Caki2 (cell line): ENCODE results near the gene SGCB. TPM values are rescaled to one million over a fixed set of nuclear protein-coding genes. Genes with fewer than 3 reads are reported as not detected.

Source experiments
- DNase-seq: peaks from one replicate; pipeline ENCODE4 v3.0.0-alpha.2; 2015; ENCODE audit warnings: low read depth
- in situ Hi-C: cut with HindIII; loops from 2 replicates; pipeline ENCODE4 v1.10.0; 2016; ENCODE audit warnings: low sequenced_read_pairs, low pct_unique_long_range_greater_than_20kb, mixed read lengths
- total RNA-seq: library from RNA; depleted of rRNA; stranded (reverse); fragments of >200 nt; shearing (Covaris generic); gene quantifications from 2 replicates; pipeline ENCODE4 v1.2.3, GENCODE V29; 2014; ENCODE audit warnings: low replicate concordance

The SGCB gene
- total RNA-seq, 1 experiment from 2014 or later: 8.6 TPM

- in situ Hi-C loops: no loop called here
- DNase-seq: no peak
Observed at GRCh38 chr4:52035190-52035589, 2.9 kb downstream of the SGCB start.

DNA sequence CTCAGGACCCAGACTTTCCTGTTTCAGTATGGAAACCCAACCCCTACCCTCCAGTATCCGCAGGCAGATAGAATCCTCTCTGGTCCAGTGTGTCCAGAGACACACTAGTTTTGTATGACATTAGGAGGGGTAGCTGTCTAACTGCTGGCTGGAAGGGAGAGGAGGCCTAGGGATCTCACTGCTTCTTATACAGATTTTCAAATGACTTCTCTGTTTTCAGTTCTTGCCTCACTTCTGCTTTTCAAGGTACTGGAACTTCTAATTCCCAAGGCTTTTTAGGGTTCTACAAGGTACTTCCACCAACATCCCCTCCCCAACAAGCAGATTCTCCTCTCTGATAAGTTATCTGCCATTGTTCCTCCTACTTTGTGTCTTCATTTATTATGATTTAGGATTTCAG, 6.1 kb downstream of the SGCB start:
- in situ Hi-C loops: no loop called here
- DNase-seq: no peak

DNA sequence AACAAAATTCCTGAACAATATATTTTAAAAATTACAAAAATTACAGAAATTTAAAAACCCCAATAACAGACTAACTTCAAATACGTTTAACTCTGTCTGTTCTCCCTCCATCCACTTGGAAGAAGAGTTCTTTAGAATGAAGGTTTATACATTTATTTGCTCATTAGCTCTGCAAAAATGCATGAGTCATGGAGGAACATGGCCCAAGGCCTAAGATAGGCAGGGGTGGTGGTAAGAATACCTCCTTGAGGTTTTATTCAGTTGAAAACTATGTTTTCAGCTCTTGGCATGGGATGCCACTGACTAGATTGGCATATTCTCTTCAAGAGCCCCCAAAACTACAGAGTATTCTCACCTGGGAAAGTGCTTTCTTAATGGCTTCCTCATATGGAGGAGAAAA, 9.1 kb downstream of the SGCB start:
- in situ Hi-C loops: no loop called here
- DNase-seq: no peak

DNA sequence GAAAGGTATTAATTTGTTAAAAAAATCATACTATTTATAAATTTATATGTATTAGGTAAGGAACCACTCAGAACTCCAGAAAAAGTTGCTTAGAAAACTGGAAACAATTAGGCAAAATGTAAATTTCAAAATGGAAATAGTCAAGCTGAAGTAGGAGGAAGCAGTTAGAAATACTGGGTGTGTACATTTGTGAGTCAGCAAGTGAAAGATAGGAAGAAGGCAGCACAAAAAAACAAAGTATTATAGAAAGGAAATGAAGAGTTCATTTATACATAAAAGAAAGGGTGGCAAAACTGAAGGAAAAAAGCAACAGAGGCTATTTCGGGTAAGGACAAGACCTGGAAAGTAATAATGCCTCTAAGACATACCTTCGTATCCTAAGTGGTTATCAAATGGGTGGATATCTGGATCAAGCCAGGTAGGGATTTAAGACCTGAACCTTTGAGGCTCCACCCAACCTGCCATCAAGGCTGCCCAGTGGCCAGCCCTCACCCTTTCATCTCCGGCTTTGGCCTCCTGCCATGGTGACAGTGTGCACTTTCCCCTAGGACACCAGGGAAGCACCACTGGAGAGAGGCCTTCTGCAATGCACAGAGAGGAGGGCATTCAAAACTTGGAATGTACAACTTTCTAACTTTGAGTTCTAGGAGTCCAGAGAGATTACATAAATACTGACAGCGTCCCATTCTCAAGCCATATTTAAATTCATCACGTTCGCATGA, 18.0 kb downstream of the SGCB start, which contains the start of gene LRRC66:
LRRC66 (minus strand) TSS at position 428 of the 722 bp plus-strand sequence. CDS start 2,750 bp downstream, outside the sequence.
- in situ Hi-C loops: no loop called here
- DNase-seq: peak; percentile 9

DNA sequence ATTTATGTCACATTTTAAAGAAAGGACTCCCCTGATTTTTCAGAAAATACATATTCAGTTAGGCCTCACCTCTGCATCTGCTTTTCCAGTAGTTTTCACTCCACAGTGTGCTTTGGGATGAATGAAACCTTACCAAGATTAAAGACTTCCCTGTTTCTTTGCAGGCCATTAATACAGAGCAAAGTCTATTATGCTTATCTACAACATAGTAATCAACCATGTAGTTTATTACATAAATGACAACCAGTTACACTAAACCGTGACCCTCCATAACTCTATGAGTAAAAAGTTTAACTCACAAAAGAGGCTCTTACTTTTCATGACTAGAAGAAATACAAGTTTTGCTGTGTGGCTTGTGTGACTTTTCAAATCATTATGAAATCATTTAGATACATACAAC, 20.3 kb downstream of the SGCB start:
- DNase-seq: no peak
- in situ Hi-C loops: no loop called here

DNA sequence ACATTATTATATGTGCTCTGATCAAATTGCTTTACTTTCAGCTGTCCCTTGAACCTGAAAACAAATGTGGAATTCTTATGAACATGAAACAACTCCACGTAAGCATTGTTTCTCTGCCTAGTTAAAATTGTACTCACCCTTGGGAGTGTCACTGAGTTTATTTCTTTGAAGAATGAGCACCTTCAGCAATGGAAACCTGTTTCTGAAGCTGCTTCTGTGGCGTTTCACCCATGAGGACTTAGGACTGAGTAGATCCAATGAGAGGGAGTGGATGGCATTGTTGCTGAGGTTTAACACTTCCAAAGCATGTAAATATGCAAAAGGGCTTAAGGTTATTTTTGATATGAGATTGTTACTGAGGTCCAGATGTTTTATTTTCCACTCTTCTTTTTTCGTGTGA, 21.1 kb downstream of the SGCB start:
- in situ Hi-C loops: no loop called here

GRCh38 chr4:52015366-52015765, 22.7 kb downstream of the SGCB start:
- in situ Hi-C loops: no loop called here
- no peak for DNase-seq

More for the DNA sequence above, 21.1 kb downstream of the SGCB start:
- DNase-seq: no peak

DNA sequence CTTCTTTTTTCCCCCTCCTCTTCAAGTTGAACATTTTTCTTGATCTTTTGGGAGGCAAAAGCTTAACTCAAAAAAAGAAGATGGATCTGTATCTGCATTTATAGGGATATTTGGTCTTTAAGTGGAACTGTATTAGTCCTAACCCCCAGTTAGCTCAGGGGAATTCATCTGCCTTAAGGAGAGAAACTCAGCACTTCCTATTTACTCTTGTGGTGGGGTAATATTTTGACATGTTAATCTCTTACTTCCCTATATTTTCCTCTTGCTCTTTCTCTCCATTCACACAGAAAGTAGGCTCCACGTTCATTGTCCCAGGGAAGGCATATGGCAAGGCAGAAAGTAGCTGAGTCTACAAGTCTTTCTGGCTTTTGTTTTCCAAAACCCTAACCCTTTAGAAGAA, 23.2 kb downstream of the SGCB start:
- in situ Hi-C loops: no loop called here

DNA sequence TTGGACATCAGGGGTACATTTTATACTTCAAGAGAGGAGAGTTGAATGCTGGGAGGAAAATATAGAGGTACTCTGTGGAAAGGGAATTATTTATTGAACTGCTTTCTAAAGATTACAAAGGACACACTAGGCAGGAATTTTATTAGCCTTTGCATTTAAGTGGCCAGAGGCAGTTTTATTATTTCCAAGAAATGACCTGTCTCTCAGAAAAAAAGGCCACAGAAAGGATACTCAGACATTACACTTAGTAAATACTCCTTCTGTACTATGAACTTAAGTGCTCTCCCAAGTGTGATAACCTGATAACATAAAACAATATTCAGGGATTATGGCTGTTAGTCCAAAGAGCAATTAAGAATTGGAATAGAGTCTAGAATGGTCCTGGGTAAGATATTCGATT, 25.4 kb downstream of the SGCB start:
- in situ Hi-C loops: no loop called here
- no peak for DNase-seq

More for the DNA sequence above, 23.2 kb downstream of the SGCB start:
- DNase-seq: no peak

DNA sequence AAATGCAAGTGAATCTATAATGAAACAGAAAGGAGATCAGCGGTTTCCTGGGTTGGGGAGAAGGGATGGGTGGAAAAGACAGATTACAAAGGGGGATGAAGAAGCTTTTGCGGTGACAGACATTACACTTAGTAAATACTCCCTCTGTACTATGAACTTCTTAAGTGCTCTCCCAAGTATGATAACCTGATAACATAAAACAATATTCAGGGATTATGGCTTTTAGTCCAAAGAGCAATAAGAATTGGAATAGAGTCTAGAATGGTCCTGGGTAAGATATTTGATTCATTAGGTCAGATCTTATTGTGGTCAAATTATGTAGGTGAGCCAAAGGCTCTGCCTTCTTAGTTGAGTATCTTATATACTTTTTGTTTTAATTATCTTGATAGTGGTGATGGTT, 27.1 kb downstream of the SGCB start:
- DNase-seq: no peak
- in situ Hi-C loops: no loop called here

DNA sequence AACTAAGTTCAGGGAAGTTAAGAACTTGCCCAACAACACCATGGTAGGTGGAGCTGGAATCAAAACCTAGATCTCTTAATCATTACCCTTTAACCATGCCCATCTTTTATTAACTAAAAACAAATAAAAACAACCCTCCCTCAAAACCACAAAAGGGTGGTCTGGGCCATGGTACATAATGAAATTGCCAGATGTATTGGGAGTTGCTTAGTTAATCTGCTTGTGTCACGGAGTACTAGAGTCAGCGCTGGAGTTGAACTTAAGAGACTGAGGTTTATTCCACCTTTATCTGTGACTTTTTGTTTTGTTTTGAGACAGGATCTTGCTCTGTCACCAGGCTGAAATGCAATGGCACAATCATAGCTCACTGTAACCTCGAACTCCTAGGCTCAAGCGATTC, 31.2 kb downstream of the SGCB start:
- no peak for DNase-seq
- in situ Hi-C loops: no loop called here

DNA sequence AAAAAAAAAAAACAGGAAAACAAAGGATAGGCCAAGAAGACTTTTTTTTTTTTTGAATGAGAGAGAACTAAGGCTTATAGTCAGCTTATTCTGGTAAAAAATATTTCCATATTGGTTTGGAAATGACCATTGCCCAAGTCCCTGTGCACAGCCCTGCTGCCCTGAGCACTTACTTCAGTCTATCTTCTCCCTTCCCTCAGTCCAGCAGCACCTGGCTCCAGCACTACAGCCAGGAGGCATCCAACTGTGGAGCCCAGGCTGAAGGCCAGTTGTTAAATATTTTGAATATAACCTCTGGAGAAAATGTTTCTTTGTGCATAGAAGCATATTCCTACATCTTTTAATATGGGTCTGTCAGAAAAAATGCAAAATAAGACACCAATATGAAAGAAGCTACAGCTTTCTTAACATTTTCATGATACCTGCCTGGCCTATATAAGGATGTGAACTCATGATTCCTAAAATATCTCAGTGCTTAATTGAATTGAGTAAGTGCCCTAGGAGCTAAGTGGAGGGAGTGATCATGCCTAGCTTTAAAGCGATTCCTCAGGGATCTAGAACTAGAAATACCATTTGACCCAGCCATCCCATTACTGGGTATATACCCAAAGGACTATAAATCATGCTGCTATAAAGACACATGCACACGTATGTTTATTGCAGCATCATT, 32.4 kb downstream of the SGCB start:
- no peak for DNase-seq
- in situ Hi-C loops: no loop called here

DNA sequence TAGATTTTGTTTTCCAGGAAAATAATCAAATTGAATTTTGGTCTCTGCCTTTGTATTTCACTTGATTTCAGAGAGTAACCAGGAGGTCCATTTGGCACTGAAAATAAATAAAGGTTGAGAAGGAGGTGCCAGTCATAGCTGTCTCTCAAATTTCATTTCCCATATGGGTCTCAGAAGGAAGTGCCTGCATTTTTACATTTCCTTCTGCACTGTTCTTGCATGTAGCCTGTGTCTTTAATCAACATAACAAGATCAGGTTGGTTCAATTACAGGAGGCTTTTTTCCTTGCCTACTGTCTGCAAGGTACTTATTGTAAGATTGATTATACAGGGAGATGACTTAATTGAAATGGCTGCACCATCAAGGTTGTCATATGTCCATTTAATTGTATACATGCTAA, 33.7 kb downstream of the SGCB start:
- in situ Hi-C loops: no loop called here
- no peak for DNase-seq

- in situ Hi-C loops: no loop called here
- no peak for DNase-seq
Observed at GRCh38 chr4:52001616-52002015, 36.5 kb downstream of the SGCB start.

- in situ Hi-C loops: no loop called here
- no peak for DNase-seq
Observed at GRCh38 chr4:51999250-51999649, 38.8 kb downstream of the SGCB start.

DNA sequence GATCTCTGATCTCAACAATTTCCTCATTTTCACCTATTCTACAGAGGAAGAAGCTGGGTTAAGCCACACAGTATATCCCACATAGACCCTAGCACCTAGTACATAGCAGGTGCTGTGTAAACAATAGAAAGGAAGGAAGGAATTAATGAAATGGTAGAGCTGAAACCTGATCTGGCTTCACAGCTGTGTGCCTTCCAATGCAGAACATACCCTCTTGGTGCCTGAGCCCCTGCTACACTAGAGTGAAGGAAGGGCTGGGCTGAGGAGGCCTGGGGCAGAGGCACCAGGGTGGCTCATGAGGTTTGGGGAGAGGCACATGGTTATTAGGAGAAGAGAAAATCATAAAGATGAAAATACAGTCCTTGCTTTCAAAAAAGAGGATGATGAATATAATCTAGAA, 39.3 kb downstream of the SGCB start:
- in situ Hi-C loops: no loop called here
- DNase-seq: no peak

- DNase-seq: no peak
- in situ Hi-C loops: no loop called here
Observed at GRCh38 chr4:51997647-51998046, 40.5 kb downstream of the SGCB start.

GRCh38 chr4:51995647-51996220, 42.4 kb downstream of the SGCB start:
- DNase-seq: no peak
- in situ Hi-C loops: no loop called here
